HG02870 (cell line): ENCODE data around the gene HSPA14.
"Not testable (repeated sequence)": the region's sequence is repeated elsewhere in the genome, so short reads cannot be mapped to it uniquely, and the experiment has no call there.

Experiments used
- ATAC-seq: cut with Tn5 transposase; IDR thresholded peaks from one replicate; pipeline ENCODE4 v1.9.1; 2021; ENCODE audit warnings: mild to moderate bottlenecking, moderate library complexity; ENCODE audit not compliant: unreplicated experiment

HSPA14 gene

DNA sequence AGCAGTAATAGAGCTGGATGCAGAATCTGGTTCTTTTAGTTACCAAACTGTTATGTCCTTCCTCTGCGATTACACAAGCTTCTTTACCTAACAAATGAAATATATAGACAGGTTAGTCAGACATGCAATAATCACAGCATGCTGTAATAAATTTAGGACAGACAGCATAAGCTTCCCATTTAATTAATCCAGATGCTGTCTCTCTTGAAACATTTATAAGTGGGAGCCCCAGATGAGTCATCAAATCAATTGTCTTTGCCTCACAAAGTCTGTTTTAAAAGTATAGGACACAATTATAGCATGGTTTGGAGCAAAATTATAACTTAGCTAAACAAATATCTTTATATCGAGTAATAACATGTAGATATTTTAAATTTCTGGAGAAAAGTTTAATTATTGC is 1.9 kb upstream of the HSPA14 start:
- ATAC-seq, result no peak

DNA sequence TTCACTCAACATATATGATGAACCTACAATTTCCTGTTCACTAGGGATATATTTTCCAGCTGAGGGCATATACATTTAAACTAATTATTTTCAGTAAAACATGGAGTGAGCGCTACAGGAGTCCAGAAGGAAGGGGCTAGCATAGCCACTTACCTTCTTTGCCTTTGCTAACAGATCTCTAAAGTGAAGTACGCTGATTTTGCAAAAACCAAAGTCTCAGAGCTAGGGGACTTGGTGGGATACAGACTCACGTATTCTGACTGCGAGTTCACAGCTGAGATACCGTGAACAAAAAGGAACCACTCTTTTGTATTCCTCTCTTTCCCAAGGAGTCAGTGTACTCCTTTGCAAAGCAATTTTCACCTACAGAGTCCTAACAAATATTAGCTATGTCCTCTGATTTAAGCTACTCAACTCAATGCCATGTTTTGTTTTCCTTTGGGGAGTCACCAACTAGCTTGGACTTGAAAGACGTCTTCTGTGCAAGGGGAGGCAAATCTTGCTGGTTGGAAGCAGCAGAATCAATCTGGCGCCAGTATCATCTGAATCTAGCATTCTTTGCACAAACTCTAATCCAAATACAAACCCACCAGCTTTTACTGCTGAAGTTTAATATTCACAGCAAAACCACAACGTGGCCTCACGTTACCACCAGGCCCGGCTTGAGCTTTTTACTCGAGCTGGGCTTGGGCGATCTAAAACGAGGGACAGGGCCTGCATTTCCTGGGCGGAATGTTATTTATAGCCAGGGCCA is 926 bp upstream of the HSPA14 start:
- ATAC-seq, result no peak

DNA sequence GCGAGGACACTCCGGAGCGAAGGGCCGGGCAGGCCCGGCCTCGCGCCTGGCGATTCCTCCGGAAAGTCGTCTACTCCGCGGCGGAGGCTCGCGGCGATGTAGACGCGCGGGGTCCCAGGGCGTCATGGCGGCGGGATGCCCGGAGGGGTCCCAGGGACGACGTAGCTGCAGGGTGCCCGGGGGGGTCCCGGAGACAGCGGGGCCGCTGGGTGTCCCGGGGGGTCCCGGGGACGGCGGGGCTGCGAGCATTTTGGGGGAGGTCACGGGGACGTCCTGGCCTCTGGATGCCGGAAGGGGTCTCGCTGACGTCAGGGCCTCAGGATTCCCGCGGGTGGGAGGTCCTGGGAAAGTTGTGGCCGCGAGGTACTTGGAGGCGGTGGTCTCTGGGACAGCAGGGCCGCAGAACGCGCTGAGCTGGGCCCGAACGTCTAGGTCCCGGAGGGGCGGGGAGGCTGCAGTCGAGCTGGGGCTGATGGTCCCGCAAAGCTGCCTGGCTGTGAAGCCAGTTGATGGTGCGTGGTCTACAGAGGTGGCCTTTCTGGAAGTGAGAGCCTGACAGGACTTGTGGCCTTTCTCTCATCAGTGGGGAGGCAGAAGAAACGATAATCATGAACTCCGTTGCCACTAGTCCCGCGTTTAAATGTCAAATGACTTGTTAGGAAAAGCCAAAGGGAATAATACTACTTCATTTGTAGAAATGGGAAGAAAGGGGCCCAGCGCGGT is 637 bp downstream of the HSPA14 start:
- peak; percentile 3 for ATAC-seq

DNA sequence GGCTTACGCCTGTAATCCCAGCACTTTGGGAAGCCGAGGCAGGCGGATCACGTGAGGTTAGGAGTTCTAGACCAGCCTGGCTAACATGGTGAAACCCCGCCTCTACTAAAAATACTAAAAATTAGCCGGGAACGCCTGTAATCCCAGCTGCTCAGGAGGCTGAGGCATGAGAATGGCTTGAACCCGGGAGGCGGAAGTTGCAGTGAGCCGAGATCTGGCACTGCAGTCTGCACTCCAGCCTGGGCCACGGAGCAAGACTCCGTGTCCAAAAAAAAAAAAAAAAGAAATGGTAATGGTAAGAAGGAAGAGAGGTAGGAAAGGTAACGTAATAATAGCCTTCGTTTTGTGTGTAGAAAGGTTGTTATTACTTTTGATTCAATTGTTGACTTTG is 1.2 kb downstream of the HSPA14 start:
- ATAC-seq, result no peak

DNA sequence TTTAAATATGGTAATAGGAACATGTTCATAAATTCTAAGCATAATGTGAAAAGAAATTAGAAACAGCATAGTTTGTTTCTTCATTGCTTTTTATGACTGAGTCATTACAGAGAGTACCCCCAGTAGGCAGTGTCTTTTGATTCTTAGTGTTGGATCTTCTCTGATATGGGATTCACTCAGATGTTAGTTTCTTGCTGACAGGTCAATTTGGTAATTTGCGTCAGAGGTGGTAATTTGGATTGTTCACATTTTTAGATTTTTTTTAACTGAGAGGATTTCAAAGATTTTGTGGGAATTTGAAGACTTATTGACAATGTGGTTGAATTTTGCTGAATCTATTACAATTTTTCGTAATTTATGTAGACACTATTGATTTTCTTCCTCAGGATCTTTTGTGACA is 2.1 kb downstream of the HSPA14 start:
- no peak for ATAC-seq

DNA sequence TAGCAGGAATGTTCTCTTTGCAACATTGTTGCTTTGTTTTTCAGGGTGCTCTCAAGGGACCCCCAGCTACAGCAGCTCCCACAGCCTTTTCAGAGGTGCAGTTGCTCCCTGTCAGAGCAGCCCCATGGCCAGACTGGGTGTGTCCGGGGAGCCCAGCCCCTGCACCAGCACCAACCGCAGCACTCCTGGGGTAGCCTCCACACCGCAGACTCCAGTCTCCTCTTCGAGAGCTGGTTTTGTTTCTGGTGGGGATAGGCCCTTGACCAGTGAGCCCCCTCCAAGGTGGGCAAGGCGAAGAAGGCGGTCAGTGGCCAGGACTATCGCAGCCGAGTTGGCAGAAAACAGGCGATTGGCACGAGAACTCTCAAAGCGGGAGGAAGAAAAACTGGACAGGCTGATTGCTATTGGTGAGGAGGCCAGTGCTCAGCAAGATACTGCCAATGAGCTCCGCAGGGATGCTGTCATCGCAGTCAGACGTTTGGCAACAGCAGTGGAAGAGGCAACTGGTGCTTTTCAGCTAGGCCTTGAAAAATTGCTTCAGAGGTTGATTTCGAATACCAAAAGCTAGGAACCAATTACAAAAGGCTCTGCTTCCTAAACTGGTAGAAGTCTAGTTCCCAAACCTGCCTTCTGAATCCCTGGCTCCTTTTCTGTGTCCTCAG is 5.4 kb downstream of the HSPA14 start:
- ATAC-seq, result no peak

DNA sequence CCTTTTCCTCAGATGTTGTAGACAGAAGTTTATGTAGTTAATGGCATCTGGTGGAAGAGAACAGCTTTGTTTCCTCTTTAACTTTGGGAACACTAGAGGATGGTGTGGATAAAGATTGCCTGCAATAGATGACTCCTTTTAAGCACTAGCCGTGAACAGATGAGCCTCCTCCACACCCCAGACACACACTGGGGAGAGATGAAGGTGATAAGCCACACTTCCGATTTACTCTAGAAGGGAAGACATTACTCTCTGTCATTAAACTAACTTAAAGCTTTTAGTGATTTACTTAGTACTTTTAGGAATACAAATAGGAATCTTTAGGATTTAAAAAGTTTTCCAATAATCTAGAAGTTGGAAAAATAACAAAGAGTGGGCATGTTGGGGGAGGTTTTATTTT is 6.8 kb downstream of the HSPA14 start:
- ATAC-seq, result no peak

DNA sequence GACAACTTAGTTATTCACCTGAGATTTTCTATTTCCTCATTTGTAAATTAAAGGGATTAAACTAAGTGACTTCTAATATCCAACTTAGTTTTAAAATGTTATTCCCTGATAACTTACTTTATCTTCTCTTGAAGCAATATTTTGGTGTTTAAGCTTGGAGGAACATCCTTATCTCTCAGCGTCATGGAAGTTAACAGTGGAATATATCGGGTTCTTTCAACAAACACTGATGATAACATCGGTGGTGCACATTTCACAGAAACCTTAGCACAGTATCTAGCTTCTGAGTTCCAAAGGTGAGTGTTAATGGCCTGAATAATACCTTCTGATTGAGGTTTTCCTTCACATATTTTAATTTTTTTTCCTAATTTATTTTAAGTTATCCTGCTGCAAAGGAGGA is 14.1 kb downstream of the HSPA14 start:
- no peak for ATAC-seq

DNA sequence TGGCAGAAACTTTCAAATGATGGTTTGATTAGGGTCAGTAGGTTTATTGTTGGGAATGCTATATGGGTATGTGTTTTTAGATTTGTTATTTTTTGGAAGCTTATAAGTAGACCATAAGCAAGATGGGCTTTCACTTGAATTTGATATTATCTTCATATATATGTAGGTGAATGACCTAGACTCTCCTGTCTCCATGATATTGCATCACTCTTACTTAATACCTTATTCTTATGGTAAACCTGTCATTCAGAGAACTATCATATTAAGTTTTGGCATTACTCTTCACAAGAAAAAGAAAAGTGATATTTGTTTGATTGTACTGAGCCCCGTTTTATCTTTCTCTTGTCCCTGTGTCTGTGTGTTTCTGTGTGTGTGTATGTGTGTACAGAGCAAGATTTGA is 17.3 kb downstream of the HSPA14 start:
- no peak for ATAC-seq

DNA sequence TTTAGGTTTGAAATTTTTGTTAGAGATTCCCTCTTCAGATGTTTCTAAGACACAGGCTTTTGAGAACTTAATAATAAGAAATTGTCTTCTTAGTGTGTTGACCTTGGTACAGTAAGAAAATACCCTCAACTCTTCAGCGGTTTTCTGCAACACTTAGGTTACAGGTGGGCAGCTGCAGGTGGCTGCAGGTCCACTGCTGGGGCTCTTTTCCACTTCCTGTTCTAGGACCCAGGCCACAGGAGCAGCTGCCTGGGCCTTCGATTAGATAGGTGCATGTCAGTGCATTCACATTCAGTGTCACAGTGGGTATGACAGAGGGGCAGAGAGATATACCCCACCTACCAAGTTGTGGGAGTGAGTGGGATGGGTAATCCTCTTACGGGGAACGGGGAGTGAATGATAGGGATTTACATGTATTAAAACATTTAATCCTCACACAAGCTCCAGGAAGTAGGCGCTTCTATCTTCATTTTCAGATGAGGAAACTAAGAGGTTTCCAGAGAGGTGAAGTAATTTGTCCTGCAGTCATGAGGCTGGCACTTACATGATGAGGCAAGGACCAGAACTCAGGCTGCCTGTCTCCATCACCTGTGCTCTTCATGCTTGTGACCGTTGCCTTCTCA is 20.3 kb downstream of the HSPA14 start:
- ATAC-seq, result no peak

DNA sequence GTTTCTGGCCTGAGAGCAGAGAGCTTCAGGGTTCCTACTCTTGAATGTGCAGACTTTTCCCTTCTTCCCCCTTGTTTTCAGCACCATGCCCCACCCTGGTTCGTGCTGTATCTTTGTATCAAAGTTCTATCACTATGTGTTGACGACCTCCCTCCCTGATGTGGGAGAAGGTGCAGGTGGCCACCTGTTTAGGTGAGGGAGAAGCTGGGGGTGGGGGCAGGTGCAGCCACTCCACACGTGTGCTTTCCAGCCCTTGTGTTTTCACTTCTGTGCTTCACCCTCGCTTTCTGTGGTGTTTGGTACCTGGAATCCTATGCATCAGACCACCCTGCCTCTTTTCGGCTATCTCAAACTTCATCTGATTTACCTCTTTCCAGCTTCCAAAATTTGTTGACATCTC is 20.9 kb downstream of the HSPA14 start:
- no peak for ATAC-seq

DNA sequence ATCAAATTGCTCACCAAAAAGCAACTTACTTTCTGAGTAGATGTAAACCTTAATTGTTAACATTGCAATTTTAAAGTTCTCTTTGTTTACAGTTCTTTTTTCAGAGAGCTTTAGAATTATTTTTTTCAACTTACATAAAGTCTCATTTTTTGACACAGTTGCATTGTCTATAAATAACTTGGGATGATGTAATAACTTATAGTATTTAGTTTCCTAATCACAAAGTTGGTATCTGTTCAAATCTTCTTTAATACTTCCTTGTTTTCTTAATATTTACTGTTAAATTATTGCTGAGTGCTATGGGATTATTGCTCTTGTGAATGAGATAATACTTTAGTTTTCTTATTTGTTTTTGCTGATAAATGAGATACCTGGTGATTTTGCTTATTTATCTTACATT is 21.7 kb downstream of the HSPA14 start:
- ATAC-seq, result no peak

DNA sequence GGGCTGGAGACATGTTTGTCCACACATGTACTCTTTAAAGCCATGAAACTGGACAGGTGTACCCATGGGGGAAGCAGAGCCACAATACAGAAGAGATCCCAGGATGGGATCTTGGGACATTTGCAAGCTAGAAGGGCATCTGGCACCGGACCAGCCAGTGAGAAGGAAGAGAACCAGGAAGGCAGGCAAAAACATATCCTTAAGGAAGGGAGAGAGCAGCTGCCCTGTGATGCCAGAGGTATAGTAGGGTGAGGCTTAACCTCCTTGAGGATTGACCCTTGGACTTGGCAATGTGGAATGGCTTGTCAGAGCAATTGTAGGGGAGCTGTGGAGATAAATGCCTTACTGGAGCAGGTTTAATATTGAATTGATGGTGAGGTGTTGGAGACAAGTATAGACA is 22.7 kb downstream of the HSPA14 start:
- ATAC-seq, result no peak

DNA sequence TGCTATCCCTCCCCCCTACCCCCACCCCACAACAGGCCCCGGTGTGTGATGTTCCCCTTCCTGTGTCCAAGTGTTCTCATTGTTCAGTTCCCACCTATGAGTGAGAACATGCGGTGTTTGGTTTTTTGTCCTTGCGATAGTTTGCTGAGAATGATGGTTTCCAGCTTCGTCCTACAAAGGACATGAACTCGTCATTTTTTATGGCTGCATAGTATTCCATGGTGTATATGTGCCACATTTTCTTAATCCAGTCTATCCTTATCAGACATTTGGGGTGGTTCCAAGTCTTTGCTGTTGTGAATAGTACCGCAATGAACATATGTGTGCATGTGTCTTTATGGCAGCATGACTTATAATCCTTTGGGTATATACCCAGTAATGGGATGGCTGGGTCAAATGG is 26.4 kb downstream of the HSPA14 start:
- ATAC-seq, result not testable (repeated sequence)

DNA sequence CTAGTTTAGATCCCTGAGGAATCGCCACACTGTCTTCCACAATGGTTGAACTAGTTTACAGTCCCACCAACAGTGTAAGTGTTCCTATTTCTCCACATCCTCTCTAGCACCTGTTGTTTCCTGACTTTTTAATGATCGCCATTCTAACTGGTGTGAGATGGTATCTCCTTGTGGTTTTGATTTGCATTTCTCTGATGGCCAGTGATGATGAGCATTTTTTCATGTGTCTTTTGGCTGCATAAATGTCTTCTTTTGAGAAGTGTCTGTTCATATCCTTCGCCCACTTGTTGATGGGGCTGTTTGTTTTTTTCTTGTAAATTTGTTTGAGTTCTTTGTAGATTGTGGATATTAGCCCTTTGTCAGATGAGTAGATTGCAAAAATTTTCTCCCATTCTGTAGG is 26.8 kb downstream of the HSPA14 start:
- not testable (repeated sequence) for ATAC-seq

DNA sequence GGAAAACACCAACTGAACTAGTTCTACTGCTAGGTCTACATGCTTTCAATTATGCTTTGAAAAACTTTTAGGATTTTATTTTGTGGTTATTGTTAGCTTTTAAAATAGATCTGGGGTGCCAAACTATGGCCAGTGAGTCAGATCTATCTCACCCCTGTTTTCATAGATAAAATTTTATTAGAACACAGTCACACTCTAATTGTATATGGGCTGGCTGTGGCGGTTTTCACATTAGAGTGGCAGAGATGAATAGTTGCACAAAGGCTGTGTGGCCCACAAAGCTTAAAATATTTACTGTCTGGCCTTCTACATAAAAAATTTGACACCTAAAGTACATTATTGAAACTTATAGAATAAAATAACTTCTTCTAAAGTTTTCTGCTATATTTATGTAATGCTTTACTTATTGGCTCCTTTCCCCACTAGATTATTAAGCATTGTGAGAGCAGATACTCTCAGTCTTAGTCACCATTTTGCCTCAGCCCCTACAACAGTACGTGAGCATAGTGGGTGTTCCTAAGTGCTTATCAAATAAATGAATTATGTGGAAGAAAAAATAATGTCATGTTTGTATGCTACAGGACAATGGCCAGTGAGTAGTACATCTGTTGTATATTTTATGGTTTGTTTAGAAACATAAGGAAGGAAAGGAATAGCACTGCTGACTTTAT is 35.1 kb downstream of the HSPA14 start:
- ATAC-seq, result peak; percentile 68

DNA sequence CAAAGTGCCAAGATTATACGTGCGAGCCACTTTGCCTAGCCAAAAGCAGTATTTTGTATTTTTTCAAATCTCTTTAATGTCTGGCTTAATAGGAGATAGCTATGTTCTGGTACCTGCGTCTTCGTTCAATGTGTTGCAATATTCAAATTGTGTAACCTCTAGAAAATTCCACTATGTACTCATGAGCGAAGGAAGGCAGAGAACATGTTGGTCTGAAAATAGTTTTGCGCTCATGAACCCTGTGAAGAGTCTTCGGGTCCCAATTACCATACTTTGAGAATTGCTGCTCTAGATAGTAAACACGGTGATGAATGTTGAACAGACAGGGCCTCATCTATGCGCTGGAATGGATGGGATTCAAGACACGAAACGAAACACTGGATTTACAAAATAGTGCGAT is 37.8 kb downstream of the HSPA14 start:
- no peak for ATAC-seq

DNA sequence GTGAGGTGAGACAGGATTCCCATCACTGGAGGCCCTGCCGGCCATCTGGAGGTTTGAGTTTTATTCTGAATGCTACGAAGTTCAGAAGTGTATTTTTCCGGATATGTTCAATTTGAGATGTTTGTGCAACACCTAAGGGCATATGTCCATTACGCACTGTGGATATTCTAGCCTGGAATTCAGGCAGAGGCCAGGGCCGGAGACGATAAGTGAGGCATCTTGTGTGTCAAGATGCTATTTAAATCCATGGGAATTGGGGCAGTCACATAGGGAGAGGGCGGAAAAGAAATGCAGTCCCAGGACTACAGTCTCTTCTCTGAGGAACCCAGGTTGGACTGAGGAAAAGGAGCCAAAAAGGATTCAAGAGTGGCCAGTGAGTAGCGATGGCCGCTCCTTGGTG is 38.7 kb downstream of the HSPA14 start:
- ATAC-seq, result no peak

DNA sequence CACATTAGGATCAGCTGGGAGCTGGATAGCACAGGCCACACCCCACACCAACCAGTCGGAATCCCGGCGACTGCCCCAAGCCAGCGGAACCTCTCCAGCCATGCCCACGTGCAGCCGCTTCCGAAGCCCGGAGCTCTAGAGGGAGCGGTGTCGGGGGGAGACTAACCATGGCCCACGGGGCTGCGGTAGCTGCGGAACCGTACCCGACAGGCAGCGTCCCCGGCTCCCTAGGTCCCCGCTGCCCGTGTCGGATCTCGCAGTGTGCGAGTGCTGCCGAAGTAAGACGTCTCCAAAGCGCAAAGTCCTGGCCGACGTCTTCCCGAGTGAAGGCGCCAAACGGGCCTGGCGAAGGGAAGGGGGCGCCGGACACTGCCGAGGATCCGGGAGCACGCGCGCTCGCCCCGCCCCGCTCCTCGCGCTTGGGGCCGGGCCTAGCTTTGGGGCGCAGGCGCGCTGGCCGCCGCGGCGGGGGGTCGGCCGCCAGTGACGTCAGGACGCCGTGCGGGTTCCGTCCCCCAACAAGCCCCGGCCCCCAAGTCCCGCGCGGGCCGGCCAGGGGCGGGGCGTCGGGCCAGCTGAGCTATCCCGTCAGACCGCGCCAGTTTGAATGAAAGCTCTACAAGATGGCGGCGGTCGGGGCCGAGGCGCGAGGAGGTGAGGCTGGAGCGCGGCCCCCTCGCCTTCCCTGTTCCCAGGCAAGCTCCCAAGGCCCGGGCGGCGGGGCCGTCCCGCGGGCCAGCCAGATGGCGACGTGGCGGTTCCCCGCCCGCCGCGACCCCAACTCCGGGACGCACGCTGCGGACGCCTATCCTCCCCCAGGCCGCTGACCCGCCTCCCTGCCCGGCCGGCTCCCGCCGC is 40.4 kb downstream of the HSPA14 start, which contains the start of gene SUV39H2:
Gene SUV39H2, plus strand, starts transcription at position 601 of the 858 bp plus-strand sequence. Its CDS starts 23 bp downstream, at position 624.
- peak; percentile 90 for ATAC-seq
